ENCODE data around the gene MIA3.

The MIA3 gene

GRCh38 chr1:222610728-222611127 is 7.2 kb upstream of the MIA3 start:
- Histone ChIP-seq H3K4me1 (ENCODE audit: insufficient read depth, low read length, poor library complexity, severe bottlenecking) (no peaks in the 10 kb centered on the region), H3F3A (ENCODE audit: low read depth) (no peaks in the 10 kb centered on the region), H3K9me3 (ENCODE audit: insufficient read depth, low read depth, low read length) (no peaks in the 10 kb centered on the region), H3K4me3 (ENCODE audit: low read length, poor library complexity, severe bottlenecking) (no peak overlapping the region), H3K79me2 (ENCODE audit: insufficient read depth, low read length) (no peaks in the 10 kb centered on the region), H3K36me3 (ENCODE audit: insufficient read depth, low read length) (no peaks in the 10 kb centered on the region), H3K27me3 (ENCODE audit: insufficient read depth, low read length, poor library complexity, severe bottlenecking) (peaks cover 47% of the 10 kb centered on the region), H4K20me1 (ENCODE audit: insufficient read depth, low read length, poor library complexity, severe bottlenecking) (no peaks in the 10 kb centered on the region), H3K9me2 (replicated peaks; ENCODE audit: low read depth, low read length) (no peaks in the 10 kb centered on the region), H3K4me2 (ENCODE audit: low read depth, low read length, poor library complexity, severe bottlenecking) (no peak overlapping the region), H3K9ac (ENCODE audit: low read depth, low read length, poor library complexity, severe bottlenecking) (no peak overlapping the region), H2AFZ (ENCODE audit: low read length) (no peak overlapping the region)
- TF ChIP-seq, protein P1, sequence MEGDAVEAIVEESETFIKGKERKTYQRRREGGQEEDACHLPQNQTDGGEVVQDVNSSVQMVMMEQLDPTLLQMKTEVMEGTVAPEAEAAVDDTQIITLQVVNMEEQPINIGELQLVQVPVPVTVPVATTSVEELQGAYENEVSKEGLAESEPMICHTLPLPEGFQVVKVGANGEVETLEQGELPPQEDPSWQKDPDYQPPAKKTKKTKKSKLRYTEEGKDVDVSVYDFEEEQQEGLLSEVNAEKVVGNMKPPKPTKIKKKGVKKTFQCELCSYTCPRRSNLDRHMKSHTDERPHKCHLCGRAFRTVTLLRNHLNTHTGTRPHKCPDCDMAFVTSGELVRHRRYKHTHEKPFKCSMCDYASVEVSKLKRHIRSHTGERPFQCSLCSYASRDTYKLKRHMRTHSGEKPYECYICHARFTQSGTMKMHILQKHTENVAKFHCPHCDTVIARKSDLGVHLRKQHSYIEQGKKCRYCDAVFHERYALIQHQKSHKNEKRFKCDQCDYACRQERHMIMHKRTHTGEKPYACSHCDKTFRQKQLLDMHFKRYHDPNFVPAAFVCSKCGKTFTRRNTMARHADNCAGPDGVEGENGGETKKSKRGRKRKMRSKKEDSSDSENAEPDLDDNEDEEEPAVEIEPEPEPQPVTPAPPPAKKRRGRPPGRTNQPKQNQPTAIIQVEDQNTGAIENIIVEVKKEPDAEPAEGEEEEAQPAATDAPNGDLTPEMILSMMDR (conservative IDR thresholded peaks at IDR 0.05; ENCODE audit: low read length) = no peak
- no peak for TF ChIP-seq EZH2phosphoT487 (IDR thresholded peaks at IDR 0.05; ENCODE audit: borderline replicate concordance)

- Histone ChIP-seq H3K9ac (ENCODE audit: low read depth, low read length, poor library complexity, severe bottlenecking) (no peak overlapping the region), H3K9me2 (replicated peaks; ENCODE audit: low read depth, low read length) (no peaks in the 10 kb centered on the region), H2AFZ (ENCODE audit: low read length) (no peak overlapping the region), H3K9me3 (ENCODE audit: insufficient read depth, low read depth, low read length) (no peaks in the 10 kb centered on the region), H3K4me3 (ENCODE audit: low read length, poor library complexity, severe bottlenecking) (no peak overlapping the region), H3F3A (ENCODE audit: low read depth) (no peaks in the 10 kb centered on the region), H4K20me1 (ENCODE audit: insufficient read depth, low read length, poor library complexity, severe bottlenecking) (no peaks in the 10 kb centered on the region), H3K4me1 (ENCODE audit: insufficient read depth, low read length, poor library complexity, severe bottlenecking) (peaks cover 6% of the 10 kb centered on the region), H3K4me2 (ENCODE audit: low read depth, low read length, poor library complexity, severe bottlenecking) (no peak overlapping the region), H3K79me2 (ENCODE audit: insufficient read depth, low read length) (peaks cover 3% of the 10 kb centered on the region; the same call in 1 of the 2 replicates), H3K36me3 (ENCODE audit: insufficient read depth, low read length) (no peaks in the 10 kb centered on the region), H3K27me3 (ENCODE audit: insufficient read depth, low read length, poor library complexity, severe bottlenecking) (peaks cover 62% of the 10 kb centered on the region)
- TF ChIP-seq EZH2phosphoT487 (IDR thresholded peaks at IDR 0.05; ENCODE audit: borderline replicate concordance) = no peak
- TF ChIP-seq, protein P1 (conservative IDR thresholded peaks at IDR 0.05; ENCODE audit: low read length) = no peak
Measured at GRCh38 chr1:222613627-222614026, 4.3 kb upstream of the MIA3 start.

- peaks cover 53% of the 10 kb centered on the region for H3K27me3 ChIP-seq (ENCODE audit: insufficient read depth, low read length, poor library complexity, severe bottlenecking)
- no peaks in the 10 kb centered on the region for H3K9me3 ChIP-seq (ENCODE audit: insufficient read depth, low read depth, low read length)
- H3F3A ChIP-seq (ENCODE audit: low read depth) = no peaks in the 10 kb centered on the region
- H3K4me3 ChIP-seq (ENCODE audit: low read length, poor library complexity, severe bottlenecking) = no peak overlapping the region
- no peak overlapping the region for H3K9ac ChIP-seq (ENCODE audit: low read depth, low read length, poor library complexity, severe bottlenecking)
- H3K4me2 ChIP-seq (ENCODE audit: low read depth, low read length, poor library complexity, severe bottlenecking) = no peak overlapping the region
- peaks cover 33% of the 10 kb centered on the region for H3K4me1 ChIP-seq (ENCODE audit: insufficient read depth, low read length, poor library complexity, severe bottlenecking)
- TF ChIP-seq, protein P1 (conservative IDR thresholded peaks at IDR 0.05; ENCODE audit: low read length) = no peak
- TF ChIP-seq EZH2phosphoT487 (IDR thresholded peaks at IDR 0.05; ENCODE audit: borderline replicate concordance) = no peak
- H2AFZ ChIP-seq (ENCODE audit: low read length) = no peak overlapping the region
- H3K79me2 ChIP-seq (ENCODE audit: insufficient read depth, low read length) = peaks cover 18% of the 10 kb centered on the region
- no peaks in the 10 kb centered on the region for H3K36me3 ChIP-seq (ENCODE audit: insufficient read depth, low read length)
- peaks cover 12% of the 10 kb centered on the region for H4K20me1 ChIP-seq (ENCODE audit: insufficient read depth, low read length, poor library complexity, severe bottlenecking)
- H3K9me2 ChIP-seq (replicated peaks; ENCODE audit: low read depth, low read length) = no peaks in the 10 kb centered on the region
Measured at GRCh38 chr1:222616525-222616924, 1.4 kb upstream of the MIA3 start.
